ENCODE results near the gene NID1. TPM values are rescaled to one million over a fixed set of nuclear protein-coding genes. Genes with fewer than 3 reads are reported as not detected.
"Not testable (repeated sequence)": the region's sequence is repeated elsewhere in the genome, so short reads cannot be mapped to it uniquely, and the experiment has no call there.

NID1 gene
- total RNA-seq, 4 donors from 2014 or later: 131 to 458 (median 203) TPM

- TF ChIP-seq, protein P1, sequence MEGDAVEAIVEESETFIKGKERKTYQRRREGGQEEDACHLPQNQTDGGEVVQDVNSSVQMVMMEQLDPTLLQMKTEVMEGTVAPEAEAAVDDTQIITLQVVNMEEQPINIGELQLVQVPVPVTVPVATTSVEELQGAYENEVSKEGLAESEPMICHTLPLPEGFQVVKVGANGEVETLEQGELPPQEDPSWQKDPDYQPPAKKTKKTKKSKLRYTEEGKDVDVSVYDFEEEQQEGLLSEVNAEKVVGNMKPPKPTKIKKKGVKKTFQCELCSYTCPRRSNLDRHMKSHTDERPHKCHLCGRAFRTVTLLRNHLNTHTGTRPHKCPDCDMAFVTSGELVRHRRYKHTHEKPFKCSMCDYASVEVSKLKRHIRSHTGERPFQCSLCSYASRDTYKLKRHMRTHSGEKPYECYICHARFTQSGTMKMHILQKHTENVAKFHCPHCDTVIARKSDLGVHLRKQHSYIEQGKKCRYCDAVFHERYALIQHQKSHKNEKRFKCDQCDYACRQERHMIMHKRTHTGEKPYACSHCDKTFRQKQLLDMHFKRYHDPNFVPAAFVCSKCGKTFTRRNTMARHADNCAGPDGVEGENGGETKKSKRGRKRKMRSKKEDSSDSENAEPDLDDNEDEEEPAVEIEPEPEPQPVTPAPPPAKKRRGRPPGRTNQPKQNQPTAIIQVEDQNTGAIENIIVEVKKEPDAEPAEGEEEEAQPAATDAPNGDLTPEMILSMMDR (IDR thresholded peaks at IDR 0.05): no peak
- DNase-seq (ENCODE audit: low spot score) (no peak), ATAC-seq (ENCODE audit: low FRiP score) (no peak)
Observed at GRCh38 chr1:236101233-236102200, 36.6 kb upstream of the NID1 start.

GRCh38 chr1:236100799-236101198 is 35.9 kb upstream of the NID1 start:
- TF ChIP-seq, protein P1 (IDR thresholded peaks at IDR 0.05): no peak
- ATAC-seq (ENCODE audit: low FRiP score) (no peak), DNase-seq (ENCODE audit: low spot score) (no peak)

GRCh38 chr1:236099355-236099974 is 34.6 kb upstream of the NID1 start:
- no peak for DNase-seq (ENCODE audit: low spot score)
- ATAC-seq (ENCODE audit: low FRiP score): no peak
- TF ChIP-seq, protein P1 (IDR thresholded peaks at IDR 0.05): no peak

- TF ChIP-seq, protein P1 (IDR thresholded peaks at IDR 0.05): no peak
- DNase-seq (ENCODE audit: low spot score): no peak
- ATAC-seq (ENCODE audit: low FRiP score): no peak
Observed at GRCh38 chr1:236098267-236098666, 33.4 kb upstream of the NID1 start.

DNA sequence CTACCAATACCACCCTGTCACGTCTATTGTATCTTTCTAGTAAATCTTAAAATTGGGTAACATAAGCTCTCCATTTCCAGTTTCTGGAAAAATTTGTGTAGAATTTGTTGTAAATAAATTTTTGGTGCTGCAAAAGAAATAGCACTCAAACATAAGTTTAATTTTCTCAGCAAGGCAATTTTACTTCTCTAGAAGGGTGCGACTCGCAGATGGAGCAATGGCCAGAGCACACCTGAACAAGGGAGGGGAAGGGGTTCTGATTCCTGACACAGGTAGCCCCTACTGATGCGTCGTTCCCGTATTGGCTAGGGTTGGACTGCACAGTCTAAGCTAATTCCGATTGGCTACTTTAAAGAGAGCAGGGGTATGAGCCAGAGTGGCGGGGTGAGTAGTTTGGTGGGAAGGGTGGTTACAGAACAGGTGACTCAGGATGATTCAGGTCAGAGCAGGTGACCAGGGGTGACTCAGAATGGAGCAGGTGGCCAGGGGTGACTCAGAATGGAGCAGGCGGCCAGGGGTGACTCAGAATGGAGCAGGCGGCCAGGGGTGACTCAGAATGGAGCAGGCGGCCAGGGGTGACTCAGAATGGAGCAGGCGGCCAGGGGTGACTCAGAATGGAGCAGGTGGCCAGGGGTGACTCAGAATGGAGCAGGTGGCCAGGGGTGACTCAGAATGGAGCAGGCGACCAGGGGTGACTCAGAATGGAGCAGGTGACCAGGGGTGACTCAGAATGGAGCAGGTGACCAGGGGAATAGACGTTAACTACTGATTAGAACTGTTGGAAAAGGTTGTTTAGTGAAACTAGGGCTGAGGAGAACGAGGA is 32.0 kb upstream of the NID1 start:
- ATAC-seq (ENCODE audit: low FRiP score): not testable (repeated sequence)

GRCh38 chr1:236095705-236096520 is 31.0 kb upstream of the NID1 start:
- ATAC-seq (ENCODE audit: low FRiP score) (no peak), DNase-seq (ENCODE audit: low spot score) (no peak)
- TF ChIP-seq, protein P1 (IDR thresholded peaks at IDR 0.05): no peak

More for the DNA sequence above, 32.0 kb upstream of the NID1 start:
- DNase-seq (ENCODE audit: low spot score): peak; percentile 88
